GM12865 (cell line): ENCODE results near the gene KRT3.

Experiments used
- DNase-seq: peaks from one replicate; pipeline ENCODE4 v3.0.0; 2010; ENCODE audit warnings: low read depth
- H3K4me3 ChIP-seq: 2 replicates; pipeline ENCODE4 v1.5.1; 2011; ENCODE audit warnings: mild to moderate bottlenecking, low read depth, low read length, control low read depth
- CTCF ChIP-seq: IDR thresholded peaks from 2 replicates; pipeline ENCODE4 v1.5.1; 2011; ENCODE audit warnings: low read length, control low read depth, low read depth, inconsistent platforms; ENCODE audit not compliant: insufficient read depth; ENCODE audit errors: missing control alignments

KRT3 gene

GRCh38 chr12:52836491-52837412 lies 40.8 kb upstream of the KRT3 start:
- no peak for DNase-seq
- H3K4me3 ChIP-seq: no peak overlapping the region
- no peak for TF ChIP-seq CTCF

GRCh38 chr12:52836042-52836466 lies 40.1 kb upstream of the KRT3 start:
- TF ChIP-seq CTCF: no peak
- H3K4me3 ChIP-seq: no peak overlapping the region
- DNase-seq: no peak

DNA sequence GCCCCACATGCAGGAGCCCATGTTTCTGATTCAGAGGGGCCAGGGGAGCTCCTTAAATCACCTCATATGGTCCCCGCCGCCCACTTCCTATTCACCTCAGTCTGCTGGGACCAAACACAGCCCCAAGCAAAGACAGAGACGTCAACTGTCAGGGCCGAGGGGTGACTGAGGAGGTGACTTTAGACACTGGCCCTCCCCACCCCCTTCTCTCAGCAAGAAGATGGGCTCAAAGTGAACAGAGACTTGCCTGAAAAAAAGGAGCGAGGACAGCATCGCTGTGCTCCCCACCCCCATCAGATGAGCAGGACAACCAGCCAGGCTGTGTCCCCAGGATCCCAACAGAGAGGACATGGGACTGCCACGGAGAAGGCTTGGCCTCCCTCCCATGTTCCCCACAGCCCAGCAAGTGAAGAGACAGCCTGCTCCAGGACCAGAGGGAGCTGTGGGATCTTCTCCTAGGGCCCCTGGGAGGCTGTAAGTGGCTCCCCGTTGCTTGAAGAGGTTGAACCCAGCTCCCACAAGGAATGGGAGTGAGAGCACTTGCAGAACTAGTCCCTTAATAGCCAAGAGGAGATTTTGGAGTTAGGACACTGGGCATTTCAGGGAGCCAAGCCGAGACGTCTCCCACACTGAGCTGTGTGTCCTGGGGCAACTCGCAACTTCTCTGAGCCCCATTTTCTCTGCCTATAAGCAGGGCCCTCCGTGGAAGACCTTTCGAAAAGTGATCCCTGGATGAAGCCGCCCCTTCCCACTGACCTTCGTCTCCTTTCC lies 39.5 kb upstream of the KRT3 start:
- no peak for TF ChIP-seq CTCF
- no peak for DNase-seq

DNA sequence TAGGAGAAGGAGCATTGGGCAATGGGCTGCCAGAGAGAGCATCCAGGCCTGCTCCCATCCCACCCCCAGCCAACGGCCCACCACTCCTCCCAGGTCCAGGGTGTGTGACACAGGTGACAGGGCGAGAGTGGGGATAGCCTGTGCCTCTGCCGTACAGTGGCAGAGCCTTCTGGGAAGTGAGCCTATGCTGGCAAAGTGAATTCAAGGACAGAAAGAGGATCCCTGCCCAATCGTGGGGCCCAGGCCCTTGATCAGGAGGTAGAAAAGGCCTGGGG lies 38.7 kb upstream of the KRT3 start:
- no peak for DNase-seq
- H3K4me3 ChIP-seq: no peak overlapping the region
- no peak for TF ChIP-seq CTCF

More for the DNA sequence above, 39.5 kb upstream of the KRT3 start:
- no peak overlapping the region for H3K4me3 ChIP-seq

GRCh38 chr12:52833922-52834726 lies 38.2 kb upstream of the KRT3 start, which contains the start of gene KRT79:
KRT79 (minus strand) TSS chr12:52834311; CDS start chr12:52834260, 51 bp downstream.
- DNase-seq: no peak
- no peak for TF ChIP-seq CTCF
- no peak within 1 kb of the TSS for H3K4me3 ChIP-seq

- no peak for DNase-seq
- H3K4me3 ChIP-seq: no peak overlapping the region
- TF ChIP-seq CTCF: no peak
Measured at GRCh38 chr12:52832985-52833905, 37.3 kb upstream of the KRT3 start.
